ENCODE results near the gene CIBAR2. TPM values are rescaled to one million over a fixed set of nuclear protein-coding genes. Genes with fewer than 3 reads are reported as not detected.

CIBAR2 gene
- not detected in 2 replicates for total RNA-seq (2011; cell fraction: chromatin; rRNA removed; ENCODE audit: low replicate concordance)
- not detected in 2 replicates for total RNA-seq (2011; cell fraction: nucleolus; rRNA removed)
- not detected in 2 replicates for total RNA-seq (2011; cell fraction: nucleoplasm; rRNA removed)
- total RNA-seq (2014; rRNA removed) (not detected in 2 replicates), total RNA-seq (2014; rRNA removed; fragmentation: Illumina TruSeq; extraction: Trizol) (not detected in 2 replicates), total RNA-seq (2015; rRNA removed; fragmentation: Illumina TruSeq; extraction: Trizol) (not detected in 2 replicates), total RNA-seq (2021) (not detected in 2 replicates), polyA plus RNA-seq (2011; rRNA removed) (not detected in 2 replicates), polyA plus RNA-seq (2014; fragmentation: Illumina TruSeq; extraction: Trizol) (not detected in 2 replicates), polyA plus RNA-seq (2014; fragmentation: Nextera tagmentation; extraction: Ambion mirVana) (not detected), polyA plus RNA-seq (2014; rRNA removed) (not detected in 2 replicates), polyA minus RNA-seq (2011; rRNA and poly(A)+ RNA removed) (not detected in 2 replicates), Bru-seq, nascent RNA (percentile 7 among the genes with signal in this experiment), BruChase-seq, experiment 1, labeled RNA remaining after a 2-hour chase (not detected), BruChase-seq, experiment 2, labeled RNA remaining after a 6-hour chase (not detected)
- polyA plus RNA-seq (2011; cell fraction: cytosol; rRNA removed): not detected in 2 replicates
- polyA plus RNA-seq (2011; cell fraction: nucleus; rRNA removed): not detected in 2 replicates
- polyA plus RNA-seq (2012): not detected in 2 replicates
- not detected in 2 replicates for polyA minus RNA-seq (2011; cell fraction: cytosol; rRNA and poly(A)+ RNA removed)
- polyA minus RNA-seq (2011; cell fraction: nucleus; rRNA and poly(A)+ RNA removed): not detected in 2 replicates
- long read RNA-seq, experiment 1: 0 reads
- long read RNA-seq, experiment 2: 0 reads
- long read RNA-seq, experiment 3: 0 reads

DNA sequence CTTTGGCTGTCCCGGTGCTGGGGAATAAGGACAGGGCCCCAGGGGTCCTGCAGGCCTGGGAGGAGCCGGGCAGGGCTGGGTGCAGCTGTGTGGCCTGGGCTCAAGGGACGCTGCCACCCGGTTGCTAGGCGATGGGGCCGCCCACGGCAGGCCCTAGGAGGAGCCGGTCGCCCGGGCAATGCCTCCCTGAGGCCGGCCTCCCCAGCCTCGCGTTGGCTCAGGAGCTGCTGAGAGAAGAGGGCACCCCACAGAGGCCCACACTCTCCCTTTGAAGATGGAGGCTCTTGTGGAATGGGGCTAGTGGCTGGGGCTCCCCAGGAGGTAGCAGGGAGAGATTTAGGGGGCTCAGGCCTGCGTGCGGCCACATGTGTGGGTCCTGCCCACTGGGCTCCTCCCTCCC, at the start of gene CIBAR2:
CIBAR2 (minus strand) TSS at position 109 of the 400 bp plus-strand sequence. CDS start 120 bp downstream, outside the sequence.
- H3K27me3 ChIP-seq (ENCODE audit: control insufficient read depth in 2 of 2, insufficient read depth in 2 of 2, low read length in 2 of 2): peaks cover 10 to 52% of the 10 kb centered on the region in 2 experiments

More for the DNA sequence above, at the start of gene CIBAR2:
- H4K20me1 ChIP-seq (replicated peaks; ENCODE audit: control insufficient read depth, insufficient read depth, low read length): peaks cover 4% of the 10 kb centered on the region; the same call in 1 of the 2 replicates
- intact Hi-C loops (cut with micrococcal nuclease): no loop called here
- H3K4me1 ChIP-seq (replicated peaks in 1 of 2; ENCODE audit: control insufficient read depth in 2 of 2, insufficient read depth in 2 of 2, low read length in 2 of 2): peaks cover 2 to 33% of the 10 kb centered on the region in 2 experiments; a peak in 2 of 5 replicates
- H3K79me2 ChIP-seq (ENCODE audit: control insufficient read depth, insufficient read depth, low read length): no peaks in the 10 kb centered on the region
- no peak within 1 kb of the TSS for H2AFZ ChIP-seq (ENCODE audit: low read depth, low read length)
- no peak within 1 kb of the TSS for H3K4me2 ChIP-seq (ENCODE audit: insufficient read depth, low read length)
- ChIA-PET CTCF (ENCODE audit: low intra/inter-chr PET ratio) (no interaction called here), POLR2A (interaction anchor here (0.7 to 1.5 kb wide), 3 partner anchors 13 to 235 kb away, joined by 3 to 4 read pairs (median 4); no protein-coding TSS in a partner anchor)
- no peaks in the 10 kb centered on the region for H3K9me1 ChIP-seq (ENCODE audit: control insufficient read depth, insufficient read depth, low read length)
- no TSS peak for BruUV-seq (replicated peaks)
- TF ChIP-seq, protein P1, sequence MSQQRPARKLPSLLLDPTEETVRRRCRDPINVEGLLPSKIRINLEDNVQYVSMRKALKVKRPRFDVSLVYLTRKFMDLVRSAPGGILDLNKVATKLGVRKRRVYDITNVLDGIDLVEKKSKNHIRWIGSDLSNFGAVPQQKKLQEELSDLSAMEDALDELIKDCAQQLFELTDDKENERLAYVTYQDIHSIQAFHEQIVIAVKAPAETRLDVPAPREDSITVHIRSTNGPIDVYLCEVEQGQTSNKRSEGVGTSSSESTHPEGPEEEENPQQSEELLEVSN (IDR thresholded peaks at IDR 0.05; ENCODE audit: borderline replicate concordance in 1 of 2, extremely low read depth in 1 of 2, insufficient read depth in 1 of 2, insufficient read length in 1 of 2, low read depth in 1 of 2, low read length in 1 of 2, poor library complexity in 1 of 2, severe bottlenecking in 1 of 2): no peak
- peak; percentile 41; the same call in 1 of the 2 replicates for TF ChIP-seq EGR1 (conservative IDR thresholded peaks at IDR 0.05)
- H3K9ac ChIP-seq (ENCODE audit: insufficient read depth in 1 of 2, low read depth in 2 of 2, low read length in 2 of 2): peak within 1 kb of the TSS in 1 of 2 experiments; percentile 49; a peak in 1 of 4 replicates
- DNase-seq (ENCODE audit: extremely low read depth in 1 of 4, low spot score in 3 of 4) (no peak), ATAC-seq (no peak), FAIRE-seq (no peak)
- in situ Hi-C loops (cut with MboI): loop anchor here (10.0 to 25.0 kb wide), 3 partner anchors 142 to 900 kb away; no protein-coding TSS in a partner anchor
- no peaks in the 10 kb centered on the region for H3K9me3 ChIP-seq (replicated peaks; ENCODE audit: control insufficient read depth, insufficient read depth, low read depth, low read length)
- no peak within 1 kb of the TSS for H3K4me3 ChIP-seq
- no peaks in the 10 kb centered on the region for H3K36me3 ChIP-seq (ENCODE audit: control insufficient read depth, insufficient read depth, low read length)
- no peak within 1 kb of the TSS for H3K27ac ChIP-seq (ENCODE audit: extremely low read depth, low read depth, low read length)
- WGBS (ENCODE audit: insufficient coverage, low coverage, missing lambda C conversion rate): 27% methylated on average over 15 of the region's 15 CpGs

All from K562 (cell line).